T-cell (primary cell): Measurements from ENCODE around the gene KIF3A. TPM values are rescaled to one million over a fixed set of nuclear protein-coding genes. Genes with fewer than 3 reads are reported as not detected.

Experiments used
- ATAC-seq, 4 experiments: fragments of 200-7000 bp in 3 of 4; fragments of 150-1000 bp in 1 of 4; cut with Tn5 transposase; replicated peaks in 1 of 4; 1 replicate in 3 of 4; 2 replicates in 1 of 4; pipeline ENCODE4 v1.10.0; 2021; ENCODE audit warnings: moderate library complexity in 3 of 4, mild to moderate bottlenecking in 2 of 4, moderate number of reproducible peaks in 1 of 4
- CTCF ChIA-PET, 2 donors: fragments of 300-600 bp; sonication (Branson Sonifier 250); formaldehyde crosslinking; loops; one replicate each; lab custom pipeline; 2022; ENCODE audit warnings: antibody characterized with exemption in 2 of 2; lab: Charles Lee
- POLR2A ChIA-PET, 2 donors: fragments of 300-600 bp; sonication (Branson Sonifier 250); formaldehyde crosslinking; loops; one replicate each; lab custom pipeline; 2022; ENCODE audit warnings: antibody characterized with exemption in 2 of 2; lab: Charles Lee
- DNase-seq, 35 experiments: peaks; one replicate each; pipeline versions ENCODE4 v3.0.0 to v3.0.0-alpha.2; 2013 to 2023
- H3K27ac ChIP-seq: one replicate; pipeline ENCODE4 v1.5.1; 2013; ENCODE audit warnings: low read length
- H3K27me3 ChIP-seq, 2 experiments: replicated peaks in 1 of 2; 1 replicate in 1 of 2; 2 replicates in 1 of 2; pipeline versions ENCODE4 v1.6.1 to v1.7.0; 2013; ENCODE audit warnings: low read length in 1 of 2, mixed read lengths in 1 of 2; ENCODE audit not compliant: control insufficient read depth in 2 of 2, insufficient read depth in 2 of 2; ENCODE audit errors: extremely low read depth in 1 of 2
- H3K36me3 ChIP-seq, 2 donors: 1 replicate in 1 of 2; 2 replicates in 1 of 2; pipeline versions ENCODE4 v1.6.1 to v1.7.0; 2013; ENCODE audit warnings: low read length in 1 of 2; ENCODE audit not compliant: control insufficient read depth in 2 of 2, insufficient read depth in 1 of 2; ENCODE audit errors: extremely low read depth in 1 of 2
- H3K4me1 ChIP-seq, 2 experiments: 1 replicate in 1 of 2; 2 replicates in 1 of 2; pipeline versions ENCODE4 v1.6.1 to v1.7.0; 2013; ENCODE audit warnings: low read length in 2 of 2, mixed read lengths in 1 of 2; ENCODE audit not compliant: insufficient read depth in 2 of 2, control insufficient read depth in 1 of 2; ENCODE audit errors: extremely low read depth in 1 of 2
- H3K4me3 ChIP-seq, 2 donors: 1 replicate in 1 of 2; 2 replicates in 1 of 2; pipeline versions ENCODE4 v1.5.1 to v1.7.0; 2013; ENCODE audit warnings: mild to moderate bottlenecking in 2 of 2, low read length in 1 of 2, moderate library complexity in 1 of 2; ENCODE audit not compliant: control insufficient read depth in 1 of 2; ENCODE audit errors: extremely low read depth in 1 of 2
- H3K9me3 ChIP-seq: 2 replicates; pipeline ENCODE4 v1.7.0; 2013
- H3K27ac Mint-ChIP-seq, 2 donors: one replicate each; pipeline ENCODE4 v1.8.0; 2020 to 2021; ENCODE audit warnings: mild to moderate bottlenecking in 2 of 2, mixed read lengths in 2 of 2
- H3K27me3 Mint-ChIP-seq, 2 donors: one replicate each; pipeline ENCODE4 v1.8.0; 2021 to 2022; ENCODE audit warnings: mixed read lengths in 2 of 2
- H3K36me3 Mint-ChIP-seq: one replicate; pipeline ENCODE4 v1.8.0; 2021; ENCODE audit warnings: mixed read lengths
- H3K4me1 Mint-ChIP-seq, 3 donors: one replicate each; pipeline ENCODE4 v1.8.0; 2020 to 2022; ENCODE audit warnings: mixed read lengths in 3 of 3, mild to moderate bottlenecking in 1 of 3
- H3K4me3 Mint-ChIP-seq, 3 donors: one replicate each; pipeline ENCODE4 v1.8.0; 2020 to 2022; ENCODE audit warnings: mild to moderate bottlenecking in 3 of 3, mixed read lengths in 3 of 3, moderate library complexity in 3 of 3
- H3K9me3 Mint-ChIP-seq, 3 donors: one replicate each; pipeline ENCODE4 v1.8.0; 2020 to 2022; ENCODE audit warnings: mixed read lengths in 3 of 3
- WGBS: methylation state at CpG from one replicate; pipeline ENCODE4 v1.1.5; 2013; ENCODE audit warnings: missing lambda C conversion rate; ENCODE audit not compliant: insufficient coverage; 5-methylcytosine and 5-hydroxymethylcytosine counted together
- total RNA-seq, 35 experiments: library from RNA in 6 of 35; stranded (reverse) in 6 of 35; fragments of 120-200 nt in 1 of 35; gene quantifications; one replicate each; pipeline versions ENCODE4 v1.2.1 to v1.2.4 and lab custom pipeline; 2013 to 2026

KIF3A gene
- total RNA-seq, 5 donors from 2014 or later (not counting 1 experiment from before 2014, with no cell fraction given), result 13.8 to 15.9 (median 15.2) TPM

DNA sequence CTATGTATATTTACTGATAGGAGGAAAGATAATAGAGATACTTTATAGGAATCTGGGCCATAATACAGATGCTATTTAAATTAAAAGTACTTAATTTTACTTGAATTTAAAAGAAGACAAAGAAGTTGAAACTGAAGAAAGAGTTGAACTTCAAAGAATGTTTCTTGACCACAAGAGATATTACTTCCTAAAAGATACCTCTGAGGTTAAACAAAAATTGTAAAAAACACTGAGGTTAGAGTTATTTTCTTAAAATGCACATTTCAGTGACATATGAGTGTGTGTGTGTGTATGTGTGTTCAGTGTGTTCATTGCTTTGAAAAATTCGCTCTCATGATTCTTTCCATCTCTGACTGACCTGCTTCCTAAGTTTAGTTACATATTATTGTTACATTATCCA lies 43.2 kb upstream of the KIF3A start:
- H3K4me1 Mint-ChIP-seq, result peaks cover 23 to 40% (median 31%) of the 10 kb centered on the region in 3 donors
- Histone ChIP-seq H3K27ac (no peak overlapping the region), H3K27me3 (peaks cover 4 to 47% of the 10 kb centered on the region in 2 experiments), H3K4me3 (no peak overlapping the region), H3K36me3 (no peaks in the 10 kb centered on the region), H3K9me3 (no peaks in the 10 kb centered on the region), H3K4me1 (peaks cover 3 to 18% of the 10 kb centered on the region in 2 experiments)
- no peak overlapping the region for H3K27ac Mint-ChIP-seq
- no peaks in the 10 kb centered on the region for H3K9me3 Mint-ChIP-seq
- WGBS, result no CpG with 5 or more reads among the region's 1 CpG
- CTCF ChIA-PET, result interaction anchor here in 1 of 2 donors (0.7 kb wide), 1 partner anchor 71 kb away, joined by 3 read pairs; no protein-coding TSS in a partner anchor
- POLR2A ChIA-PET, result no interaction called here
- DNase-seq, result no peak
- H3K27me3 Mint-ChIP-seq, result peaks cover 40 to 44% of the 10 kb centered on the region in 2 donors
- H3K4me3 Mint-ChIP-seq, result no peak overlapping the region
- no peak for ATAC-seq
- no peaks in the 10 kb centered on the region for H3K36me3 Mint-ChIP-seq

DNA sequence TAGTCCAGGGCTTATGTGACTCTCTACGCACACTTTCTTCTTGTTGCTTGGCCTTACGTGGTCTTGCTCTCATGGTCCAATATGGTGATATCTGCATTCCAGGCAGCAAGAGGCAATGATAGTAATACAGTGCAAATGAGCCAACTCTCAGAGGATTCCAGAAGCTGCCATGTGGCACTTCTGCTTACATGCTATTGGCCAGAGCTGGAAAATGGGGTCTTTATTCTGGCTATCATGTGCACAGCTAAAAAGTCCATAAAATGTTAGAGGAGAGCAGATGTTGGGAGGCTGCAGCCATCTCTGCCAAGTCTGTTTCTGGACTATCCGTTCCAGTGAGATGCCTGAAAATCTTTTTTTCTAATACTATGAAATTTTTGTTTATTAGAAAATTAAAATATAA lies 42.6 kb upstream of the KIF3A start:
- Mint-ChIP-seq H3K4me3 (no peak overlapping the region), H3K36me3 (no peaks in the 10 kb centered on the region), H3K9me3 (no peaks in the 10 kb centered on the region), H3K27ac (no peak overlapping the region), H3K4me1 (peaks cover 26 to 43% (median 31%) of the 10 kb centered on the region in 3 donors), H3K27me3 (peaks cover 35 to 38% of the 10 kb centered on the region in 2 donors)
- DNase-seq (no peak), ATAC-seq (no peak)
- Histone ChIP-seq H3K9me3 (no peaks in the 10 kb centered on the region), H3K27ac (no peak overlapping the region), H3K27me3 (peaks cover 4 to 46% of the 10 kb centered on the region in 2 experiments), H3K4me3 (no peak overlapping the region), H3K4me1 (peaks cover 3 to 18% of the 10 kb centered on the region in 2 experiments), H3K36me3 (no peaks in the 10 kb centered on the region)
- POLR2A ChIA-PET, result interaction anchor here in 1 of 2 donors (0.5 kb wide), 1 partner anchor 1296 kb away, joined by 3 read pairs; no protein-coding TSS in a partner anchor
- CTCF ChIA-PET, result no interaction called here
- WGBS, result 100% methylated on average over 2 of the region's 3 CpGs

DNA sequence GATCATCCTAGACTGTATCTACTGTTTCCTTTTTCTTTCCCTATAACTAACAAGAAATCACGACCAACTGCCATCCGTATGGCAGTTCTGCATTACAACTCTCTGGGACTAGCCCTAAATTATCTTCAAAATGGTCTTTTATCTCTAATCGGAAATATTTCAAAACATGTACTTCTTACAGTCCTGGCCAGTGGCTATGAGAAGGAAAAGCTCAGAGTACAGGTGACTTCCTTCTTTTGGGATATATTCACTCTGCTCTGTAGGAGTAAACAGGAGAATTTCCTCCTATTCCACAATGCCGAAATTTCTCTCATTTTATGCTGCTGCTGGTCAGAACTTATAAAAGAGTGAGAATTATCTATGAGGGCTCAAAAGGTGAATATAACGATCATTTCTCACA lies 41.5 kb upstream of the KIF3A start:
- POLR2A ChIA-PET, result interaction anchor here in 1 of 2 donors (0.6 kb wide), 1 partner anchor 1046 kb away, joined by 3 read pairs; no protein-coding TSS in a partner anchor
- H3K4me1 ChIP-seq, result peaks cover 3 to 18% of the 10 kb centered on the region in 2 experiments
- no peak overlapping the region for H3K27ac ChIP-seq
- no peak for ATAC-seq
- no peaks in the 10 kb centered on the region for H3K36me3 Mint-ChIP-seq
- H3K4me3 ChIP-seq, result no peak overlapping the region
- WGBS, result 92% methylated on average over 3 of the region's 5 CpGs
- no peaks in the 10 kb centered on the region for H3K9me3 Mint-ChIP-seq
- H3K4me3 Mint-ChIP-seq, result peak overlapping the region; percentile 72 to 83 (median 79)
- CTCF ChIA-PET, result no interaction called here
- no peak for DNase-seq
- peaks cover 4 to 40% of the 10 kb centered on the region in 2 experiments for H3K27me3 ChIP-seq
- H3K36me3 ChIP-seq, result no peaks in the 10 kb centered on the region
- H3K9me3 ChIP-seq, result no peaks in the 10 kb centered on the region
- no peak overlapping the region for H3K27ac Mint-ChIP-seq
- peaks cover 26 to 43% (median 31%) of the 10 kb centered on the region in 3 donors for H3K4me1 Mint-ChIP-seq
- peaks cover 30 to 36% of the 10 kb centered on the region in 2 donors for H3K27me3 Mint-ChIP-seq

DNA sequence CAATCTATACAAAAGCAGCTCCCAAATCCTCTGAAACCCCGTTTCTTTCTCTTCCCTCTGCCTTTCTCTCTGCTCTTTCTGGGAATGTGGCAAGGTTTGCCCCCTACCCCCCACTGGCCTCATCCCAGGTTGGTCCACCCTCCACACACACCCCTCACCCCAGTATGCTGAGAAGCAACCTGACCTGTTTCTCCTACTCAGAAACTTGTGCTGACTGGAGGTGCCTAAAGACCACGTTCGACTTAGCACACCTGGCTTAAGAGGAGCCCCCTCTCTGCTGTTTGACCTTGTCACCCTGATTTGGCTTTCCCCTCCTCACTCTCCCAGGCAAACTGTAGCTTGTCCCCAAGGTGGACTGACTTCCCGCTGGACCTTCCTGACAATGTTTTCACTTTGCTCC lies 40.8 kb upstream of the KIF3A start:
- Histone ChIP-seq H3K4me1 (peaks cover 3 to 18% of the 10 kb centered on the region in 2 experiments), H3K36me3 (no peaks in the 10 kb centered on the region), H3K27me3 (peaks cover 4 to 33% of the 10 kb centered on the region in 2 experiments), H3K9me3 (no peaks in the 10 kb centered on the region), H3K27ac (no peak overlapping the region), H3K4me3 (peak overlapping the region in 1 of 2 donors; percentile 78)
- ChIA-PET POLR2A (interaction anchor here in 1 of 2 donors (0.6 kb wide), 1 partner anchor 251 kb away, joined by 3 read pairs; no protein-coding TSS in a partner anchor), CTCF (interaction anchor here in 1 of 2 donors (0.6 kb wide), 1 partner anchor 40 kb away, joined by 3 read pairs; no protein-coding TSS in a partner anchor)
- DNase-seq (no peak), ATAC-seq (no peak)
- Mint-ChIP-seq H3K9me3 (no peaks in the 10 kb centered on the region), H3K27ac (no peak overlapping the region), H3K36me3 (no peaks in the 10 kb centered on the region), H3K4me3 (peak overlapping the region; percentile 72 to 83 (median 79)), H3K4me1 (peaks cover 26 to 43% (median 31%) of the 10 kb centered on the region in 3 donors), H3K27me3 (peaks cover 26 to 36% of the 10 kb centered on the region in 2 donors)
- 73% methylated on average over 3 of the region's 4 CpGs for WGBS

DNA sequence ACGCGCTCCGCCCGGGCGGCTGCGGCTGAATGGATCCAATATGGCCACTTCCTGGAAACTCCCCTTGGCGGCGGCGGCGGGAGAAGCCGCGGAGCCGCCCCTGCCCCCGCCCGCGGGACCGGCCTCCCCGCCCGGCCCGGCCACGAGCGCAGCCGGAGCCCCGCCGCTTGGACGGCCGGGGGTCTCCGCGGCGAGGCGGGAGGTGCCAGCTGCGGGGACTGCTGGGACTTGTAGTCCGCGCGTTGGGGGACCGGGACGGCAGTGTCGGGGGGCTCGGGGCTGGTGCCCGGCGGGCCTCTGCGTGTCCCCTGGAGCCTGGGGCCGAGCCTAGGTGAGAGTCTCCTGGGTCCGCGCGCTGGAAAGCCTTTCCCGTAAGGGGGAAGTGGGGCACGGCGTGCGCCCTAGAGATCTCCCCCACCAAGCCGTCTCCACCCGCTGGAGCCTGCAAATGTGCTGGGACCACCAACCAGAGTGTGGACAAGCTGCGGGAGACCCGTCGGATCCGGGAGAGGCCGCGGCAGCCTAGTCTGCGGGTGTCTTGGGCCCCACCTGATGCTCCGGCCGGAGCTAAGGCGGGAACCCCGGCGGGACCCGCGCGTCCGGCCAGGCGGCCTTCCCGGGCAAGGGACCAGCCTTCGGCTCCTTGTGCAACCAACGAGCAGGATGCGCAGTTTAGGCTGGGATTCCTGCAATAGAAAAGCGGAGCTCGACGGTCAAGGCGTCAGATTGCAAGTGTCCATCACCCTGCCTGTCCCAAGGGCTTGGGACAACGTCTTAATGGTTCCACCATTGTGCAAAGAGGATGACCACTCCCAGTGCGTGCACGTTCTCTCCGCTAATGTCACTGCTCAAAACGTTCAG lies 40.1 kb upstream of the KIF3A start, which contains the start of gene SEPTIN8:
Gene SEPTIN8, minus strand, starts transcription at position 31 of the 861 bp plus-strand sequence. CDS start 102 bp downstream, outside the sequence.
- H3K36me3 ChIP-seq, result no peaks in the 10 kb centered on the region
- peak; percentile 61 to 74 (median 69) for ATAC-seq
- H3K4me1 ChIP-seq, result peaks cover 3 to 18% of the 10 kb centered on the region in 2 experiments
- ChIA-PET CTCF (interaction anchor here in 1 of 2 donors (0.6 to 0.7 kb wide), 2 partner anchors 40 to 119 kb away, joined by 3 to 5 read pairs; no protein-coding TSS in a partner anchor), POLR2A (interaction anchor here (0.6 kb wide), 2 partner anchors 36 to 251 kb away, joined by 3 to 9 read pairs; partner anchors contain the start of gene SOWAHA (in 1 of the 2))
- Mint-ChIP-seq H3K36me3 (no peaks in the 10 kb centered on the region), H3K4me1 (peaks cover 26 to 43% (median 31%) of the 10 kb centered on the region in 3 donors), H3K27ac (no peak within 1 kb of the TSS), H3K27me3 (peaks cover 21 to 36% of the 10 kb centered on the region in 2 donors), H3K9me3 (no peaks in the 10 kb centered on the region), H3K4me3 (peak within 1 kb of the TSS; percentile 72 to 83 (median 79))
- 10% methylated on average over 80 of the region's 82 CpGs for WGBS
- DNase-seq, result peak in 24 of 35 experiments; percentile 3 to 62 (median 14)
- peak within 1 kb of the TSS; percentile 78 to 86 for H3K4me3 ChIP-seq
- H3K9me3 ChIP-seq, result no peaks in the 10 kb centered on the region
- H3K27me3 ChIP-seq, result peaks cover 4 to 26% of the 10 kb centered on the region in 2 experiments
- no peak within 1 kb of the TSS for H3K27ac ChIP-seq

DNA sequence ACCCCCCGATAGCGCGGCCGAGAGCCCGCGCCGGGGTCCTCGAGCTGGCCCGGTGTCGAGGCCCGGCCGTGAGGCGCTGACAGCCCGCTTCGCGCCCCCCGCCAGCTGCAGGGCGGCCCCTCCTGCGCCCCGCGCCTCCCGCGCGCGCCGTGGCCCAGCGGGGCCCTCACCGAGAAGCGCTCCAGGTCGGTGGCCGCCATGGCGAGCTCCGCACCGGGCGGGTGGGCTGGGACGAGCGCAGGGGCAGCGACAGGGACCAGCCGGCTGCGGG lies 39.5 kb upstream of the KIF3A start:
- CTCF ChIA-PET, result interaction anchor here in 1 of 2 donors (0.7 kb wide), 1 partner anchor 118 kb away, joined by 5 read pairs; no protein-coding TSS in a partner anchor
- H3K4me1 ChIP-seq, result peaks cover 3 to 18% of the 10 kb centered on the region in 2 experiments
- peak overlapping the region in 1 of 3 donors; percentile 45 for H3K4me3 Mint-ChIP-seq
- peak in 2 of 35 experiments; percentile 18 to 30 for DNase-seq
- peaks cover 4 to 20% of the 10 kb centered on the region in 2 experiments for H3K27me3 ChIP-seq
- peak overlapping the region; percentile 58 to 86 for H3K4me3 ChIP-seq
- H3K27me3 Mint-ChIP-seq, result peaks cover 16 to 30% of the 10 kb centered on the region in 2 donors
- POLR2A ChIA-PET, result no interaction called here
- H3K4me1 Mint-ChIP-seq, result peaks cover 26 to 43% (median 31%) of the 10 kb centered on the region in 3 donors
- H3K36me3 ChIP-seq, result no peaks in the 10 kb centered on the region
- no peaks in the 10 kb centered on the region for H3K9me3 ChIP-seq
- ATAC-seq, result peak in 1 of 4 experiments; percentile 62
- under 1% methylated on average over 39 of the region's 40 CpGs for WGBS
- H3K9me3 Mint-ChIP-seq, result no peaks in the 10 kb centered on the region
- H3K27ac ChIP-seq, result no peak overlapping the region
- no peak overlapping the region for H3K27ac Mint-ChIP-seq
- no peaks in the 10 kb centered on the region for H3K36me3 Mint-ChIP-seq
